OCI-LY3 (cell line): ENCODE results near the gene RIPK4.

ENCODE experiments used
- CTCF ChIP-seq: fragments of 200-600, 300-600 bp; sonication (generic); IDR thresholded peaks from 2 replicates; pipeline ENCODE4 v1.5.1; 2014; ENCODE audit warnings: antibody characterized with exemption, low read length, low read depth
- EZH2phosphoT487 ChIP-seq: fragments of 200-600 bp; shearing (Covaris generic); IDR thresholded peaks from 2 replicates; pipeline ENCODE4 v1.6.1; 2018; ENCODE audit warnings: antibody characterized with exemption, mixed run types, low read depth

- TF ChIP-seq CTCF (no peak), EZH2phosphoT487 (no peak)
These were observed 55.3 kb downstream of the RIPK4 start for GRCh38 chr21:41711416-41712007.
